Effector memory CD8-positive, alpha-beta T cell (primary cell): ENCODE measurements around the gene PPM1M.
"Not testable (repeated sequence)": the region's sequence is repeated elsewhere in the genome, so short reads cannot be mapped to it uniquely, and the experiment has no call there.

ENCODE experiments used
- ATAC-seq: fragments of 150-1000 bp; cut with Tn5 transposase; replicated peaks from 2 replicates; pipeline ENCODE4 v1.10.0; 2021; ENCODE audit warnings: mild to moderate bottlenecking, moderate library complexity
- DNase-seq, 3 experiments: peaks; one replicate each; pipeline ENCODE4 v3.0.0; 2021
- H3K27ac Mint-ChIP-seq, 2 donors: one replicate each; pipeline ENCODE4 v1.8.0; 2022; ENCODE audit warnings: mild to moderate bottlenecking in 2 of 2, mixed read lengths in 2 of 2, moderate library complexity in 2 of 2
- H3K27me3 Mint-ChIP-seq, 2 donors: one replicate each; pipeline ENCODE4 v1.8.0; 2022; ENCODE audit warnings: mixed read lengths in 2 of 2
- H3K36me3 Mint-ChIP-seq: one replicate; pipeline ENCODE4 v1.8.0; 2022; ENCODE audit warnings: mild to moderate bottlenecking, moderate library complexity, mixed read lengths; ENCODE audit not compliant: insufficient read depth
- H3K4me1 Mint-ChIP-seq, 2 donors: one replicate each; pipeline ENCODE4 v1.8.0; 2022; ENCODE audit warnings: low read depth in 2 of 2, mixed read lengths in 2 of 2
- H3K4me3 Mint-ChIP-seq, 2 donors: one replicate each; pipeline ENCODE4 v1.8.0; 2022; ENCODE audit warnings: mild to moderate bottlenecking in 2 of 2, mixed read lengths in 2 of 2, moderate library complexity in 2 of 2
- H3K9me3 Mint-ChIP-seq, 2 donors: one replicate each; pipeline ENCODE4 v1.8.0; 2022; ENCODE audit warnings: mixed read lengths in 2 of 2

Gene PPM1M

DNA sequence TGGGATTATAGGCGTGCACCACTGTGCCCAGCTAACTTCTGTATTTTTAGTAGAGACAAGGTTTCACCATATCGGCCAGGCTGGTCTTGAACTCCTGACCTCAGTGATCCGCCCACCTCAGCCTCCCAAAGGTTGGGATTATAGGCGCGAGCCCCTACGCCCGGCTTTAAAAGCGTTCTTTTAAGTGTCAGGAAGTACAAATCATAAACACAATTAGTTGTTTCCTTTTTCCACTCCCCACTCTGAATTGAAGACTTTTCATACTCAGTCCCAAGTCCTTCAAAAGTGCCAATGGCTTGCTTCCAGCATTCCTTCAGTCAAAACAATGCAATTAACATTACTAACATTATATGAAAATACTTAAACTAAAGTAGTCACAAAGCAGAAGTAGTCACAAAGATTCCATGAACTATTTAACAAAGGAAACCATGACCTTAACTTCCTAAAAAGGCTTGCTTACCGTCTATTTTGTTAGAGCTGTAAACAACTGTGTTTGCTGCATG lies 24.7 kb downstream of the PPM1M start:
- Mint-ChIP-seq H3K4me1 (peaks cover 59 to 61% of the 10 kb centered on the region in 2 donors), H3K27me3 (no peaks in the 10 kb centered on the region), H3K9me3 (no peaks in the 10 kb centered on the region), H3K27ac (peak overlapping the region; percentile 95 to 97), H3K36me3 (peaks cover 90% of the 10 kb centered on the region), H3K4me3 (peak overlapping the region; percentile 90 to 98)
- no peak for ATAC-seq
- no peak for DNase-seq

DNA sequence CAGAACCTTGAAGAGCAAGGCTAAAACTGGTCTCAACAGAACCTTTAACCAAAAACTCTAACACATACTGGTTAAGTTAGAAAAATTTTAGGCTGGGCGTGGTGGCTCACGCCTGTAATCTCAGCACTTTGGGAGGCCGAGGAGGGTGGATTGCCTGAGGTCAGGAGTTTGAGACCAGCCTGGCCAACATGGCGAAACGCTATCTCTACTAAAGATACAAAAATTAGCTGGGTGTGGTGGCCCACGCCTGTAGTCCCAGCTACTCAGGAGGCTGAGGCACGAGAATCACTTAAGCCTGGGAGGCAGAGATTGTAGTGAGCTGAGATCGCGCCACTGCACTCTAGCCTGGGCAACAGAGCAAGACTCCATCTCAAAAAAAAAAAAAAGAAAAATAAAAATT lies 26.6 kb downstream of the PPM1M start:
- H3K4me1 Mint-ChIP-seq = peaks cover 70 to 77% of the 10 kb centered on the region in 2 donors
- not testable (repeated sequence) for H3K27me3 Mint-ChIP-seq, H3K9me3 Mint-ChIP-seq, DNase-seq, ATAC-seq
- peak overlapping the region; percentile 90 to 98 for H3K4me3 Mint-ChIP-seq
- H3K27ac Mint-ChIP-seq = peak overlapping the region; percentile 95 to 97
- peaks cover 75% of the 10 kb centered on the region for H3K36me3 Mint-ChIP-seq

- Mint-ChIP-seq H3K4me1 (peaks cover 68 to 75% of the 10 kb centered on the region in 2 donors), H3K4me3 (peak overlapping the region; percentile 90 to 98), H3K27ac (peak overlapping the region; percentile 95 to 97), H3K36me3 (peaks cover 75% of the 10 kb centered on the region), H3K27me3 (no peaks in the 10 kb centered on the region), H3K9me3 (no peaks in the 10 kb centered on the region)
- ATAC-seq = no peak
- no peak for DNase-seq
Observed at GRCh38 chr3:52272831-52273230, 27.3 kb downstream of the PPM1M start.

DNA sequence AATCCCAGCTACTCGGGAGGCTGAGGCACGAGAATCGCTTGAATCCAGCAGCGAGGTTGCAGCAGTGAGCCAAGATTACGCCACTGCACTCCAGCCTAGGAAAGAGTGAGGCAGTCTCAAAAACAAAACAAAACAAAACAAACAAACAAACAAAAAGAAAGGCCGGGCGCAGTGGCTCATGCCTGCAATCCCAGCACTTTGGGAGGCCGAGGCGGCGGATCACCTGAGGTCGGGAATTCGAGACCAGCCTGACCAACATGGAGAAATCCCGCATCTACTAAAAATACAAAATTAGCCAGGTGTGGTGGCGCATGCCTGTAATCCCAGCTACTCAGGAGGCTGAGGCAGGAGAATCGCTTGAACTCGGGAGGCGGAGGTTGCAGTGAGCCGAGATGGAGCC lies 29.2 kb downstream of the PPM1M start:
- ATAC-seq, H3K27me3 Mint-ChIP-seq, H3K9me3 Mint-ChIP-seq, DNase-seq: not testable (repeated sequence)
- H3K36me3 Mint-ChIP-seq = peaks cover 74% of the 10 kb centered on the region
- peak overlapping the region; percentile 95 to 97 for H3K27ac Mint-ChIP-seq
- H3K4me1 Mint-ChIP-seq = peaks cover 72 to 81% of the 10 kb centered on the region in 2 donors
- peak overlapping the region; percentile 90 to 98 for H3K4me3 Mint-ChIP-seq

- H3K9me3 Mint-ChIP-seq = no peaks in the 10 kb centered on the region
- DNase-seq (peak; percentile 57 to 68 (median 63)), ATAC-seq (peak; percentile 37)
- H3K4me3 Mint-ChIP-seq = peak overlapping the region; percentile 90 to 98
- peaks cover 63 to 69% of the 10 kb centered on the region in 2 donors for H3K4me1 Mint-ChIP-seq
- H3K36me3 Mint-ChIP-seq = peaks cover 58% of the 10 kb centered on the region
- H3K27ac Mint-ChIP-seq = peak overlapping the region; percentile 95 to 97
- no peaks in the 10 kb centered on the region for H3K27me3 Mint-ChIP-seq
Observed at GRCh38 chr3:52277071-52277964, 31.8 kb downstream of the PPM1M start.

GRCh38 chr3:52277972-52278509 lies 32.5 kb downstream of the PPM1M start:
- no peaks in the 10 kb centered on the region for H3K27me3 Mint-ChIP-seq
- peak overlapping the region; percentile 95 to 97 for H3K27ac Mint-ChIP-seq
- H3K4me3 Mint-ChIP-seq = peak overlapping the region; percentile 90 to 98
- H3K9me3 Mint-ChIP-seq = no peaks in the 10 kb centered on the region
- ATAC-seq (peak; percentile 58), DNase-seq (peak in 2 of 3 experiments; percentile 48 to 62)
- peaks cover 59 to 65% of the 10 kb centered on the region in 2 donors for H3K4me1 Mint-ChIP-seq
- H3K36me3 Mint-ChIP-seq = peaks cover 51% of the 10 kb centered on the region

DNA sequence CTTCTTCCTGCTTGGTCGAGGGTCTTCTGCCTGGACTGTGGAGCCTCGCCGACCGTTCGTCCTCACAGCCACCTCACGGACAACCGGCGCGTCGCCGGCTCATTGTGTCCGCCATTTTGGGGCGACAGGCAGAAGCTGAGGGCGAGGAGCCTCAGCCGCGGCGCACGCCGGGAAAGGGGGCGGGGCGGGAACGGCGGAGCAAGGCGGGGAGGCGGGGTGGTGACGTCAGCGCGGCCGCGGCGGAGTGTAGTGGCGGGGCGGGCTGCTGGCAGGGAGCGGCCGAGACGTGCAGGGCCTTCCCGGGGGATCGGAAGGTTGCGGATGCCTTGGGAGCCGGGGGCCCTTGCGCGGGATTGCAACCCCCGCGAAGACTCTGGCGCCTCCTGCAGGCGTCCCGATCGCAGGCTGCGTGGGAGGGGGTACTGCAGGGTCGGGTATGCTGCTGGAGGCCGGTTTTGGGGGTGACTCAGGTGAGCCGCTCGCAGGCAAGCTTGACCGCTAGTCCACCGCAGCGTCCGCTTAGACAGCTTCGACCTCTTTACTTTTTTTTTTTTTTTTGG lies 33.0 kb downstream of the PPM1M start, which contains the start of gene WDR82:
WDR82 (minus strand) TSS at position 140 of the 560 bp plus-strand sequence. CDS start 288 bp downstream, outside the sequence.
- Mint-ChIP-seq H3K4me1 (peaks cover 56 to 65% of the 10 kb centered on the region in 2 donors), H3K36me3 (peaks cover 46% of the 10 kb centered on the region), H3K4me3 (peak within 1 kb of the TSS; percentile 90 to 98), H3K27ac (peak within 1 kb of the TSS; percentile 95 to 97), H3K27me3 (no peaks in the 10 kb centered on the region), H3K9me3 (no peaks in the 10 kb centered on the region)
- DNase-seq (peak; percentile 95 to 97 (median 97)), ATAC-seq (peak; percentile 78)

DNA sequence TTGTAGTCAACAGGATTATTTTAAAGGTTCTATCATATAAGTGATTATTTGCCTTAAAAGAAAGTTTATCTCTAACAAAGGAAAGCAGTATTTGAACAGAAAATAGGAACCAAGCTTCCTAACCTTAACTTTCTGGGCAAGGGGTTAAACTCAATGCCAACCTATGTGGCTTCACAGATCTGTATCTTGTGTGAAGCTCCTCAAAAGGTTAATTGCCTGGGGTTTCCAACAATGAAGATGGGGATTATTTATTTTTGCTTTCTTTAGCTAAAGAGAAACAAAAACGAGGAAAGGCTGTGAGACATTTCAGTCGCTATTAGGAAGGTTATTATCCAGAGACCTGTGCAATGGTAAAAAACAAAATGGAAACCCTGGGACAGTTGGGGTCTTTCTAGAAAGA lies 34.0 kb downstream of the PPM1M start:
- Mint-ChIP-seq H3K27me3 (no peaks in the 10 kb centered on the region), H3K4me3 (peak overlapping the region; percentile 90 to 98), H3K4me1 (peaks cover 46 to 55% of the 10 kb centered on the region in 2 donors), H3K9me3 (no peaks in the 10 kb centered on the region), H3K36me3 (peaks cover 36% of the 10 kb centered on the region), H3K27ac (peak overlapping the region; percentile 95 to 97)
- DNase-seq (no peak), ATAC-seq (no peak)

DNA sequence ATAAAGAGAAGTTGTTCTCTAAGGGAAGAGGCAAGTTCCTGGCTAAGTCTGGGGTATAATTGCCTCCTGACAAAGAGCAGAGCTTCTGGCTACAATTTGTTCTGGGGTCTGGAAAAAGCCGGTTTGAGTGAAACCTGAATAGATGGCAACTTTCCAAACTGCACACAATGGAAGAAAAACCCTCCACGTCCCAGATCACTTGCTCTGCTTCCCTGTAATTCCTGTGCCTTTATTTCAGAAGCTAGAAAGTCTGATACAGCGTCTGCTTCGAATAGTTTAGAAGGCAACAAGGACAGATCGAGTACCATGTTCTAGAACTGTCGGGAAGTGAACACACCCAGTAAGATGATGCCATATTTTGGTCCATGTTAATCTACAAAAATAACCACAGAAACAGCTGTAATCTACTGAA lies 34.5 kb downstream of the PPM1M start:
- H3K36me3 Mint-ChIP-seq = peaks cover 31% of the 10 kb centered on the region
- peak overlapping the region; percentile 90 to 98 for H3K4me3 Mint-ChIP-seq
- H3K27me3 Mint-ChIP-seq = no peaks in the 10 kb centered on the region
- DNase-seq (no peak), ATAC-seq (no peak)
- H3K9me3 Mint-ChIP-seq = no peaks in the 10 kb centered on the region
- H3K27ac Mint-ChIP-seq = peak overlapping the region; percentile 95 to 97
- peaks cover 44 to 53% of the 10 kb centered on the region in 2 donors for H3K4me1 Mint-ChIP-seq

DNA sequence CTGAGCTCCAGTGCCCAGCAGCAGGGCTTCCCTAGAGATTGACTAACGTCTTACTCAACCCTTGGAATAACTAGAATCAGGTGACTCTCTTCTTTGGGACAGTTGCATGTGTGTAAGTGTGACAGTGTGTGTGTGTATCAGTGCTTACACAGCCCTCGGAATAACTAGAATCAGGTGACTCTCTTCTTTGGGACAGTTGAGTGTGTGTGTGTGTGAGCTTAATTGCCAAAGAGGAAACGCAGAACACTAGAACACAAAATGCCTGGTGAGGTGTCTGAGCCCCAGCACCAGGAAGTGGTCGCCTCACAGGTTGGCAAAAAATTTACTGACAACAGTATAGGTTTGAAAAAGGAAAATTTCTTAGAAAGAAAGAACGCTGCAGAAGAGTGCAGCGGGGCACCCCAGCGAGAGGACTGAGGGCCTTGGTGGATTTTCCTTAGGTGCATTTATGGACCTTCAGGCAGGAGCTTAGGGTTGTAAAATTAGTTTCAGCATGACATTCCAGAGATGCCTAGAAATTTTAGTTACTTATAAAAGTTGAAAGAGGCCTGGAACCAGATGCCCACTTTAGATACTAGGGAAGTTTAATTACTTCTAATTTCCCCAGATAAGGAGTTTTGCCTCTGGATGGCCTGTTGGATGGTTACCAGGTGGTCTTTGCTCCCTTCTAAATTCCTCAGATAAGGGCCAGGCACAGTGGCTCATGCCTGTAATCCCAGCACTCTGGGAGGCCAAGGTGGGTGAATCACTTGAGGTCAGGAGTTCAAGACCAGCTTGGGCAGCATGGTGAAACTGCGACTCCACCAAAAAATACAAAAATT lies 36.6 kb downstream of the PPM1M start:
- H3K4me1 Mint-ChIP-seq = peaks cover 36 to 39% of the 10 kb centered on the region in 2 donors
- H3K27me3 Mint-ChIP-seq = no peaks in the 10 kb centered on the region
- peaks cover 27% of the 10 kb centered on the region for H3K36me3 Mint-ChIP-seq
- no peaks in the 10 kb centered on the region for H3K9me3 Mint-ChIP-seq
- ATAC-seq = peak; percentile 33
- H3K4me3 Mint-ChIP-seq = peak overlapping the region; percentile 63 to 70
- DNase-seq = peak; percentile 38 to 39 (median 39)
- peak overlapping the region; percentile 81 for H3K27ac Mint-ChIP-seq

GRCh38 chr3:52283306-52283705 lies 37.7 kb downstream of the PPM1M start:
- peaks cover 27% of the 10 kb centered on the region for H3K36me3 Mint-ChIP-seq
- no peaks in the 10 kb centered on the region for H3K9me3 Mint-ChIP-seq
- H3K27me3 Mint-ChIP-seq = no peaks in the 10 kb centered on the region
- ATAC-seq = no peak
- DNase-seq = no peak
- peaks cover 31 to 35% of the 10 kb centered on the region in 2 donors for H3K4me1 Mint-ChIP-seq
- peak overlapping the region; percentile 81 for H3K27ac Mint-ChIP-seq
- no peak overlapping the region for H3K4me3 Mint-ChIP-seq

DNA sequence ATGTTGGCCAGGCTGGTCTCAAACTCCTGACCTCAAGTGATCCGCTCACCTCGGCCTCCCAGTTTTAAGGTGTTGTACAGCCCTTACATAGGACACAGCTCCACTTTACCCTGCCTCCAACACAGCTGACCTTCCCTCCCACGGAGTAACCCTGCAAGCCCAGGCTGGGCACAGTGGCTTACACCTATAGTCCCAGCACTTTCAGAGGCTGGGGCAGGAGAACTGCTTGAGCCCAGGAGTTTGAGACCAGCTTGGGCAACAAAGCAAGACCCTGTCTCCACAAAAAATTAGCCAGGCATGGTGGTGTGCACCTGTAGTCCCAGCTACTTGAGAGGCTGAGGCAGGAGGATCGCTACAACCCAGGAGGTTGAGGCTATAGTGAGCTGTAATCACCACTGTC lies 38.5 kb downstream of the PPM1M start:
- peaks cover 33 to 36% of the 10 kb centered on the region in 2 donors for H3K4me1 Mint-ChIP-seq
- not testable (repeated sequence) for H3K4me3 Mint-ChIP-seq, ATAC-seq, H3K9me3 Mint-ChIP-seq, H3K27me3 Mint-ChIP-seq, DNase-seq
- H3K27ac Mint-ChIP-seq = peak overlapping the region; percentile 81
- H3K36me3 Mint-ChIP-seq = peaks cover 20% of the 10 kb centered on the region

DNA sequence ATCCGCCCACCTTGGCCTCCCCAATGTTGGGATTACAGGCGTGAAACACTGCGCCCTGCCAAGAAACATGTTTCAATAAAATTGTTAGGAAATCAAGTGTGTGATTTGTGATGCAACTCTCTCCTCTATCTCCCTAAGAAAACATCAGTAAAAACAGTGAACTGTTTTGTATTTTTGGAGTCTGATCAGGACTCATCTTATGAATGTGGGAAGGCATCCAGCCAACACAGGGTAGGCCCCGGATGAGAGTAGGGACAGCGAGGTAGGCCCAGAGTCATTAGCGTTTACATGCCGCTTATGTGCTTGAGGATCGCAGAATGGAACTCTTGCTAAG lies 41.2 kb downstream of the PPM1M start:
- no peak for ATAC-seq
- Mint-ChIP-seq H3K4me3 (peak overlapping the region; percentile 81 to 97), H3K27me3 (no peaks in the 10 kb centered on the region), H3K9me3 (no peaks in the 10 kb centered on the region), H3K4me1 (peaks cover 25 to 38% of the 10 kb centered on the region in 2 donors), H3K36me3 (peaks cover 22% of the 10 kb centered on the region), H3K27ac (peak overlapping the region; percentile 99 to 100)
- DNase-seq = no peak
